Left lobe of liver (tissue), 2 donors: ENCODE measurements around the gene HTR3E. TPM values are rescaled to one million over a fixed set of nuclear protein-coding genes. Genes with fewer than 3 reads are reported as not detected.
"Not testable (repeated sequence)": the region's sequence is repeated elsewhere in the genome, so short reads cannot be mapped to it uniquely, and the experiment has no call there.

Experiments
- ATAC-seq: fragments of 200-7000 bp; cut with Tn5 transposase; one replicate; pipeline ENCODE4 v1.9.1; 2020; ENCODE audit warnings: mild to moderate bottlenecking, moderate library complexity
- DNase-seq: peaks from one replicate; pipeline ENCODE4 v3.0.0-alpha.2; 2020; ENCODE audit warnings: low spot score
- total RNA-seq: library from RNA; stranded (reverse); gene quantifications from one replicate; pipeline ENCODE4 v1.2.1, GENCODE V29; 2021
- donor health status: DM: no; HTN: no; CAD: no; lungs with moderate emphysema.
- donor health status: DM: no; HTN: yes; CAD: no.

Gene HTR3E
- total RNA-seq, 1 donor from 2014 or later, result not detected

DNA sequence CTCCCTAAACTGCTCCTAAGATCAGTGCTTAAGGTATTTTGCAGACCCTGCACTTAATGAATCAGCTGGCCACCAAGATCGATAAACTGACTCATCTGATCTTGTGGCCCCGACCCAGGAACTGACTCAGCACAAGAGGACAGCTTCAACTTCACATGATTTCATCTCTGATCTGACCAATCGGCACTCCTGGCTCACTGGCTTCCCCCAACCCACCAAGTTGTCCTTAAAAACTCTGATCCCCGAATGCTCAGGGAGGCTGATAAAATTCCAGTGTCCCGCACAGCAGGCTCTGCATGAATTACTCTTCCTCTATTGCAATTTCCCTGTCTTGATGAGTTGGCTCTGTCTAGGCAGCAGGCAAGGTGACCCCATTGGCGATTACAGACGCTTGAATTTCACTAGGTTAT is 13.5 kb downstream of the HTR3E start:
- DNase-seq (no peak), ATAC-seq (no peak)

DNA sequence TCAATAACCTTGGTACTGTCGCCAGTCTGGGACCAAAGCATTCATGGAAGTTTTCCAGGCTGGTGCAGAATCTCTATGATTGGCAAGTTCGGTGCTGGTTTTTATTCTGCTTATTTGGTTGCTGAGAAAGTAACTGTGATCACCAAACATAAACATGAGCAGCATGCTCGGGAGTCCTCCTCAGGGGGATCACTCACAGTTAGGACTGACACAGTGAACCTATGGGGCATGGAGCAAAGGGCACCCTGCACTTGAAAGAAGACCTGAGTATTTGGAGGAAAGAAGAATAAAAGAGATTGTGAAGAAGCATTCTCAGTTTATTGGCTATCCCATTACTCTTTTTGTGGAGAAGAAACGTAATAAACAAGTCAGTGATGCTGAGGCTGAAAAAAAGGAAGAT is 19.2 kb downstream of the HTR3E start:
- DNase-seq (no peak), ATAC-seq (no peak)

GRCh38 chr3:184117636-184118035 is 20.8 kb downstream of the HTR3E start:
- no peak for ATAC-seq

DNA sequence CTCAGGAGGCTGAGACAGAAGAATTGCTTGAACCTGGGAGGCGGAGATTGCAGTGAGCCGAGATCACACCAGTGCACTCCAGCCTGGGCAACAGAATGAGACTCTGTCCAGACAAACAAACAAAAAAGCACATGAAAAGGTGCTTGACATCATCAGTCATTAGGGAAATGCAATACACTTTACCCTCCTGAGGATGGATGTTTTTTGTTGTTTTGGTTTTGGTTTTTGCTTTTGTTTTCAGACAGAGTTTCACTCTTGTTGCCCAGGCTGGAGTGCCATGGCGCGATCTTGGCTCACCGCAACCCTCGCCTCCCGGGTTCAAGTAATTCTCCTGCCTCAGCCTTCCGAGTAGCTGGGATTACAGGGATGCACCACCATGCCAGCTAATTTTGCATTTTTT is 24.2 kb downstream of the HTR3E start:
- not testable (repeated sequence) for DNase-seq, ATAC-seq

More at GRCh38 chr3:184117636-184118035, 20.8 kb downstream of the HTR3E start:
- no peak for DNase-seq

DNA sequence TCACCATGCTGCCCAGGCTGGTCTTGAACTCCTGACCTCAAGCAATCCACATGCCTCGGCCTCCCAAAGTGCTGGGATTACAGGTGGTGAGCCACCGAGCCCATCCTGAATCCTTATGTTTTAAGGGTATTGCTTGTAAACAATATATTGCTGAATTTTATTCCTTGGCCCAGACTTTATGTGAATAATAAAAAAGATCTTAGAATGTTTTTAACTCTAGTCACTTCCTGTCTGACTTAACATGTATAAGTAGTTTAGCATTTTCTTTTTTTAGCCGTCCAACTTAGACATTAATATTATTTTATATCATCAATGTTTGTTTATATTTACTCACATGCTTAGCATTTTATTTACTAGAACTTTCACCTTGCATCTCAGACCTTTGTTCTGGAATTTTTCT is 29.1 kb downstream of the HTR3E start:
- ATAC-seq (no peak), DNase-seq (no peak)

- ATAC-seq, result peak; percentile 75
- DNase-seq, result peak; percentile 46
Measured at GRCh38 chr3:184129012-184129411, 32.1 kb downstream of the HTR3E start.

DNA sequence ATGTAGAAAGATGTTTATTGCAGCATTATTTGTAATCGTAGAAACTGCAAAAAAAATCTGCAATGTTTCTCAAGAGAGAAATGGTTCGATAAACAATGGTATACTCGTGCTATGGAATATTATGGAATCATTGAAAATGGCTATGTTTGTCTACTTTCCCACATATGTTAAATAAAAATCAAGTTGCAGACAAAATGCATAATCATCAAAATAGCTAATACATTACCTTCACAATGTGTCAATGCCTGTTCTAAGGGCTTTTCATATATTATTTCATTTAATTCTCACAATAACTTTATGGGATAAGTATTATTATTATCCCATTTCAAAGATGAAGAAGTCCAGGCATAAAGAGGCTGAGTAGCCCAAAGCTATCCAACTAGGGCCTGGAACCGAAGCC is 36.1 kb downstream of the HTR3E start:
- DNase-seq (no peak), ATAC-seq (no peak)

DNA sequence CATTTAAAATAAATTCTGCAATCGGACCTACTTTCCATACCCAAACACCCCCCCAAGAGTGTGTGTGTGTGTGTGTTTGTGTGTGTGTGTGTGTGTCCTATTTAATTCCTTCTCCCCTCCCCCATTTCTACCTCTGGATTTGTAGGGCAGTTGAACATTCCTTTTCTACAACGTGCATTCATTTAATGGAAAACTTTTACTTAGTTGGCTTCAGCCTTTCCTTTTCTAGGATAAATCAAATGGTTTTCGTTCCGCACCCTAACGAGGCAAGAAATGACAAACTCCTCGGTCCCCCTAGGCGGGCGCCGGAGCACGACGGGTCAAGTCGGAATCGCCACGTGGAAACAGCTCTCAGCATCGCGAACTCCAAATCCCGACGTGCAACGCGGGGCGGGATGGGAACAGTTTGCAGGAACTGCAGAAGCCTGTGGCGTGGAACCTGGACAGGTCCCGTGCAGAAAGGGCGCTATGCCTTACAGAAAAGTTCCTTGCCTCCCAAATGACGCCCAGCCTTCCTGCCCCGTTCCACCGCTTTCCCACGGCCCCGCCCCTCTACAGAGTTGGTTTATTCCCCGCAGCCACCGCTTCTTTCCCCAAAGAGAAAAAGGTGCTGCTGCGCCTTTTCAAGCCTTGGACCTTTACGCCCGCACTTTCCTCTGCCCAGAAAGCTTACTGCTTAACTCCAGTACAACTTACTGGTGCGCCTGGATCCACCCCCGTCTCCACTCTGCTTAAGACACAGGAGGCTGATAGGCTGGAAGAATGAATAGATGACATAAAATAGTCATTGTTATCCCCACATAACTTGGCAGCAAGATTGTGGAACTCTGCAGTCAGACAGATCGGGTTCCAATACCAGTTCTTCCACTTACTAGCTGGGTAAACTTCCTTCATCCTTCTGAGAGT is 37.2 kb downstream of the HTR3E start:
- DNase-seq (peak; percentile 94), ATAC-seq (peak; percentile 85)

DNA sequence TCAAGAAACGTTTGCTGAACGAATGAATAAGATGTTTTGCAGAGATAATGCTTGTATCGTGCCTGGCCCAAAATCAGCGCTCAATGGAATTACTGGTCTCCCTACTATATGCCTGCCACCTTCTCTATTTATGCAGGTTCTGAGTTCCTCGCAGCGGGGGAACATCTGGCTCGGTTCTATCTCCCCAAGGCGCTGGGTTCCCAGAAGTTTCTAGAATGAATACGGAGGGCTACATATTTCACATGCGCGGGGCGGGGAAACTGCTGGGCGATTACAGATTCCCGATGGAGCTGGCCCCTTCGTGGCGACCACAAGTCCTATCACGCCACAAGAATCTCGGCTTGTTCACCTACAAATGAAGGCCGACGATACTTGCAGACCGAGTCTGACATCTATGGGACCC is 37.9 kb downstream of the HTR3E start:
- DNase-seq, result no peak
- peak; percentile 31 for ATAC-seq

DNA sequence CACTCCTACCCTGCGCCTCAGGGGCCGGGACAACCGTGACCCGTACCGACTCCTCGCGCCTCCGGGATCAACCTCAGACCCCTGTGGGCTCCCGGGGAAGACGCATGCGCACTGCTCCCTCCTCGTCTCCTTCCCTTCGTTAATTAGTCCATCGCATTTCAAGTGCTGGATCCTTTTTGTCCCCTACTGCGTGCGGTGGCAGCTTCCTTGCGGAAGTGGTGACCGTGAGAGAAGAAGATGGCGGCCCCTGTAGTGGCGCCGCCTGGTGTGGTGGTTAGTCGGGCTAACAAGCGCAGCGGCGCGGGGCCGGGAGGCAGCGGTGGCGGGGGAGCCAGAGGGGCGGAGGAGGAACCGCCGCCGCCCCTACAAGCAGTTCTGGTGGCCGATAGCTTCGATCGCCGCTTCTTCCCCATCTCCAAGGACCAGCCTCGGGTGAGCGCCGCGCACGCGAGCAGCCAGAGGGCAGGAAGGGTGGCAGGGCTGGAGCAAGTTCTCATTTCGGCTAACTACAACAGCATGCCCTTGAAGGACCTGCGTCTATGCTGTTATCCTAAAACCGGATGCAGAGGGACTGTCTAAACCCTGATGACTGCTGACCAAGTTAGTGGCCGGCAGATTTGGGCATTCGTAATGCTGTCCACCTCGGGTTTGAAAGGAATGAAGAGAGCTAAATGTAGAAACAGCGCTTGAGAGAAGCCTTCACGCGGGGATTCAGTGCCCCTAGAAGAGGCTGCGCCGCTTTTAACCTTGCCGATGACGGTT is 38.5 kb downstream of the HTR3E start, which contains the start of gene EIF2B5:
TSS of gene EIF2B5 (plus strand) at position 210 of the 762 bp plus-strand sequence. CDS start at position 238, 28 bp downstream.
- ATAC-seq, result peak; percentile 89
- DNase-seq, result peak; percentile 96

- ATAC-seq, result no peak
- DNase-seq, result no peak
Measured at GRCh38 chr3:184135911-184136260, 39.0 kb downstream of the HTR3E start.

GRCh38 chr3:184140436-184140835 is 43.6 kb downstream of the HTR3E start:
- ATAC-seq (no peak), DNase-seq (no peak)

GRCh38 chr3:184142199-184142598 is 45.3 kb downstream of the HTR3E start:
- no peak for DNase-seq
- no peak for ATAC-seq

DNA sequence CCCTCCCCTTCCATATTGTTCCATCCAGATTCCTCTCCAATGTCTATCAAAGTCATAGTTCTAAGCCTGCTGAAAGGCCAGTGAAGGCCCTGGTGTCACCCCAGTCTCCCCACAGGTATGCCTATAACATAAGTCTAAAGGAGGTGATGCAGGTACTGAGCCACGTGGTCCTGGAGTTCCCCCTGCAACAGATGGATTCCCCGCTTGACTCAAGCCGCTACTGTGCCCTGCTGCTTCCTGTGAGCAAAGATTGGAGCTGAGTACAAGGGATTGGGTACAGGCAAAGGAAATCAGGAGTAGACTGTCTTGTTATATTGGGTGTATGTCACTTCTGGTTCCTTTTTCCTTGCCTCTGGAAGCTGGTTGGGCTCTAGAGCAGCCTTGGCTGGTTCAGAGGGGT is 46.5 kb downstream of the HTR3E start:
- ATAC-seq (no peak), DNase-seq (no peak)

GRCh38 chr3:184144505-184144904 is 47.6 kb downstream of the HTR3E start:
- peak; percentile 76 for DNase-seq
- ATAC-seq, result peak; percentile 90

DNA sequence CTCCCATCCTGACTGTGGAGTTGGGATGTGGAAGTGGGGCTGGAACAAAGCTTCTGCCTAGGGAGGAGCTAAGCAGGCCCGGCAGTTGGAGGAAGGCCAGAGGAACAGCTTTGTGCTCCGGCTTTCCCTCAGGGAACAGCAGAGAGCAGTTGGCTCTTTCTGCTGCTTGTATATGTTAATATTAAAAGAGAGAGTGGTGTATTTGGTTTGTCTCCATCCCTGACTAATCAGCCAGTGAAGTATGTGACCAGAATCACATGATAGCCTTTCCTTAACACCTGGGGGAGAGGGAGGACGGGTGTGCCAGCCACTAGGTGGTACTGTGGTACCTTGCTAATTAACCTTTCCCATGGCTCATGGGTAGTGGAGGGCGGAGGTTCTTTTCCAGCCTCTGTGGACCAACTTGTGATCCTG is 48.3 kb downstream of the HTR3E start:
- DNase-seq (no peak), ATAC-seq (peak; percentile 76)

DNA sequence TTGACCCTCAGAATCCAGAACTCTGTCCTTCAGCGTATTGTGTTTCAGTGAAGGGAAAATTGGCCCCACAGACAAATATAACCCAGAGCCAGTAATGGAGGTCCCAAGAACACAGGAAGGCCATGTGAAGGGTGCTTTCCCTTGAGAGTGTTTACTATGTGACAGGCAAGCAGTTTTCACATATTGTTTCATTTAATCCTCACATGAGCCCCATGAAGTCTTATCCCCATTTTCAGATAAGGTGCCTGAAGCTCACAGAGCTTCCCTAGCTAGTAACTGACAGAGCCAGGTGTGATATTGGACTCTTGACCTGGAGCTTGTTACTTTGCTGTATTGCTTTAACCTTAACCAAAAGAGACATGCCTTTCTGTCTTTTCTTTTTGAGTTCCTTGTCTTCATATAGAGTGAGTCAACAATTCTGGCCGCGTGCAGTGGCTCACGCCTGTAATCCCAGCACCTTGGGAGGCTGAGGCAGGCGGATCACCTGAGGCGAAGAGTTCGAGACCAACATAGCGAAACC is 48.9 kb downstream of the HTR3E start:
- ATAC-seq (no peak), DNase-seq (no peak)

DNA sequence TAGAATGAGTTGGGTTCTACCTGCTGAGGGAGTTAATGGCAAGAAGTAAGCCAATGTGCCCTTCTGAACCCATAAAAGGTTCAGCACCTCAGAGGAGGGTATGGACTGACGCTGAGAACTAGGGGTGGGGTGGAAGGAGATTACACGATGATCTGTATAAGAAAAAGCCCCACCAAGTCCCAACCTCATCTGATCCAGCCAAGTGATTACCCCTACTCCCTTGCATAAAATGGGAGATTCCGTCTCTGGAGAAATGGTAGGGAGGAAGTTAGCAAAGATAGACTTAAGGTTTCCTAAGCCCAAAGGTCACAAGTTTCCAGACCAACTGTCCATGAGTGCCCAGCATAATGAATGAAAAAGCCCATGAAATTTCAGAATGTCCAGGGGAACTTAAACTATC is 51.2 kb downstream of the HTR3E start:
- DNase-seq, result no peak
- no peak for ATAC-seq

GRCh38 chr3:184149123-184149522 is 52.3 kb downstream of the HTR3E start:
- DNase-seq (no peak), ATAC-seq (no peak)

GRCh38 chr3:184149770-184150169 is 52.9 kb downstream of the HTR3E start:
- DNase-seq, result not testable (repeated sequence)
- peak; percentile 60 for ATAC-seq

DNA sequence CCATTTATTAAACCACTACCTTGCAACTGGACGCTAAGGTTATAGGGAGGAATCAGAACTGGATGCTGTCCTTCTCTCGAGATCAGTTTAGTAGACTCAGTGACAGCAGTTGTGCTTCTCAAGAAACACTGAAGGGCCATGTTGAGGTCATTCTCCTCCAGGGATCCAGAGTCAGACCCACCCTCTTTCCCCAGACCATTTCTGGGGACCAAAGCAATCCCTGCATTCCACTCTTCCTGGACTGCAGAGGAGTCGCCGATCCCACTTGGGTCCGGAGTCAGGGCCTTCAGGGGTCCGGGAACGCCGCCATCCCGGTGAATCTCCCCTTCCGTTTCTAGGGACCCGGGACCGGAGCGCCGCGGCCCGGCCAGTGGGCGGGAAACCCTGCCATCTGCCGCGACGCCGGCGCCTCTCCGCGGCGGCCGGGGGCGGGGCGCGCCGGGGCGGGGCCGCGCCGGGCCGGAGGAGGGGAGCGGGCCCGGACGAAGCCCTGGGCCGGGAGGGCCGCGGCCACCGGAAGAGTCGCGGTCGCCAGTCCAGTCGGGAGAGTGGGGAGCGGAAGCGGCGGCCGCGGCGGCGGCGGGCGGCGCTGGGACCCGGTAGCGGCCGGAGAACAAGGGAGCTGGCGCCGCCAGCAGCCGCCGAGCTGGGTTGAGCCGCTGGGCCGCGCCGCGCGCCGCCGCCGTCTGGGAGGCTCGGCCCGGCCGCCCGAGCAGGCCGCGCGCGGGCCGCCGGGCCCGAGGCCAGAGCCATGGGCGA is 58.2 kb downstream of the HTR3E start, which contains the start of gene DVL3:
TSS of gene DVL3 (plus strand) at position 493 of the 759 bp plus-strand sequence. CDS start at position 752, 259 bp downstream.
- peak; percentile 82 for DNase-seq
- peak; percentile 94 for ATAC-seq
